ENCODE data around the gene LSM12.

The LSM12 gene

GRCh38 chr17:44066204-44066930 lies at the start of gene LSM12:
Gene LSM12, minus strand, starts transcription at chr17:44066671. Its CDS starts 84 bp downstream, at chr17:44066587.
- Mint-ChIP-seq H3K4me1 (peaks cover 48% of the 10 kb centered on the region), H3K27me3 (no peaks in the 10 kb centered on the region), H3K27ac (ENCODE audit: low read depth) (peak within 1 kb of the TSS; percentile 87), H3K4me3 (peak within 1 kb of the TSS; percentile 87), H3K9me3 (no peaks in the 10 kb centered on the region), H3K36me3 (ENCODE audit: insufficient read depth) (peaks cover 21% of the 10 kb centered on the region)
- DNase-seq (ENCODE audit: low spot score in 2 of 2) (peak; percentile 83), ATAC-seq (replicated peaks; ENCODE audit: extremely low read depth, poor library complexity, severe bottlenecking) (peak; percentile 83)

GRCh38 chr17:44115585-44116415 lies 49.3 kb upstream of the LSM12 start:
- DNase-seq (ENCODE audit: low spot score in 2 of 2) (no peak), ATAC-seq (replicated peaks; ENCODE audit: extremely low read depth, poor library complexity, severe bottlenecking) (no peak)
- Mint-ChIP-seq H3K4me1 (peaks cover 69% of the 10 kb centered on the region), H3K36me3 (ENCODE audit: insufficient read depth) (peaks cover 8% of the 10 kb centered on the region), H3K4me3 (no peak overlapping the region), H3K9me3 (no peaks in the 10 kb centered on the region), H3K27me3 (no peaks in the 10 kb centered on the region), H3K27ac (ENCODE audit: low read depth) (peak overlapping the region; percentile 71)

- H3K27me3 Mint-ChIP-seq: no peaks in the 10 kb centered on the region
- H3K4me1 Mint-ChIP-seq: peaks cover 53% of the 10 kb centered on the region
Observed at GRCh38 chr17:44113868-44114840, 47.7 kb upstream of the LSM12 start.

GRCh38 chr17:44113382-44113781 lies 46.9 kb upstream of the LSM12 start:
- no peak for DNase-seq (ENCODE audit: low spot score in 2 of 2)
- peaks cover 45% of the 10 kb centered on the region for H3K4me1 Mint-ChIP-seq
- H3K36me3 Mint-ChIP-seq (ENCODE audit: insufficient read depth): peaks cover 5% of the 10 kb centered on the region
- H3K4me3 Mint-ChIP-seq: no peak overlapping the region
- ATAC-seq (replicated peaks; ENCODE audit: extremely low read depth, poor library complexity, severe bottlenecking): no peak
- no peaks in the 10 kb centered on the region for H3K27me3 Mint-ChIP-seq
- peak overlapping the region; percentile 38 for H3K27ac Mint-ChIP-seq (ENCODE audit: low read depth)
- no peaks in the 10 kb centered on the region for H3K9me3 Mint-ChIP-seq

More at GRCh38 chr17:44113868-44114840, 47.7 kb upstream of the LSM12 start:
- Mint-ChIP-seq H3K36me3 (ENCODE audit: insufficient read depth) (peaks cover 3% of the 10 kb centered on the region), H3K9me3 (no peaks in the 10 kb centered on the region), H3K27ac (ENCODE audit: low read depth) (no peak overlapping the region), H3K4me3 (no peak overlapping the region)
- DNase-seq (ENCODE audit: low spot score in 2 of 2) (no peak), ATAC-seq (replicated peaks; ENCODE audit: extremely low read depth, poor library complexity, severe bottlenecking) (no peak)

- no peak for DNase-seq (ENCODE audit: low spot score in 2 of 2)
- Mint-ChIP-seq H3K27ac (ENCODE audit: low read depth) (peak overlapping the region; percentile 38), H3K4me3 (no peak overlapping the region)
Observed at GRCh38 chr17:44112284-44113280, 46.1 kb upstream of the LSM12 start.

GRCh38 chr17:44111777-44112176 lies 45.3 kb upstream of the LSM12 start:
- DNase-seq (ENCODE audit: low spot score in 2 of 2): no peak
- Mint-ChIP-seq H3K4me1 (peaks cover 42% of the 10 kb centered on the region), H3K27ac (ENCODE audit: low read depth) (no peak overlapping the region), H3K4me3 (peak overlapping the region; percentile 28), H3K27me3 (no peaks in the 10 kb centered on the region), H3K36me3 (ENCODE audit: insufficient read depth) (peaks cover 9% of the 10 kb centered on the region), H3K9me3 (no peaks in the 10 kb centered on the region)
- ATAC-seq (replicated peaks; ENCODE audit: extremely low read depth, poor library complexity, severe bottlenecking): no peak

More at GRCh38 chr17:44112284-44113280, 46.1 kb upstream of the LSM12 start:
- Mint-ChIP-seq H3K9me3 (no peaks in the 10 kb centered on the region), H3K36me3 (ENCODE audit: insufficient read depth) (peaks cover 7% of the 10 kb centered on the region), H3K4me1 (peaks cover 44% of the 10 kb centered on the region), H3K27me3 (no peaks in the 10 kb centered on the region)
- ATAC-seq (replicated peaks; ENCODE audit: extremely low read depth, poor library complexity, severe bottlenecking): no peak

- Mint-ChIP-seq H3K4me1 (peaks cover 34% of the 10 kb centered on the region), H3K4me3 (peak overlapping the region; percentile 28), H3K36me3 (ENCODE audit: insufficient read depth) (peaks cover 8% of the 10 kb centered on the region), H3K27me3 (no peaks in the 10 kb centered on the region), H3K9me3 (no peaks in the 10 kb centered on the region), H3K27ac (ENCODE audit: low read depth) (no peak overlapping the region)
- DNase-seq (ENCODE audit: low spot score in 2 of 2) (peak in 1 of 2 donors; percentile 31), ATAC-seq (replicated peaks; ENCODE audit: extremely low read depth, poor library complexity, severe bottlenecking) (peak; percentile 52)
Observed at GRCh38 chr17:44110823-44111633, 44.6 kb upstream of the LSM12 start.

GRCh38 chr17:44110011-44110686 lies 43.7 kb upstream of the LSM12 start:
- Mint-ChIP-seq H3K27me3 (no peaks in the 10 kb centered on the region), H3K4me3 (no peak overlapping the region), H3K9me3 (no peaks in the 10 kb centered on the region), H3K36me3 (ENCODE audit: insufficient read depth) (peaks cover 10% of the 10 kb centered on the region), H3K27ac (ENCODE audit: low read depth) (no peak overlapping the region), H3K4me1 (peaks cover 28% of the 10 kb centered on the region)
- DNase-seq (ENCODE audit: low spot score in 2 of 2) (no peak), ATAC-seq (replicated peaks; ENCODE audit: extremely low read depth, poor library complexity, severe bottlenecking) (no peak)

- DNase-seq (ENCODE audit: low spot score in 2 of 2) (no peak), ATAC-seq (replicated peaks; ENCODE audit: extremely low read depth, poor library complexity, severe bottlenecking) (no peak)
- no peak overlapping the region for H3K27ac Mint-ChIP-seq (ENCODE audit: low read depth)
- peaks cover 35% of the 10 kb centered on the region for H3K4me1 Mint-ChIP-seq
- no peaks in the 10 kb centered on the region for H3K27me3 Mint-ChIP-seq
- no peaks in the 10 kb centered on the region for H3K9me3 Mint-ChIP-seq
- no peak overlapping the region for H3K4me3 Mint-ChIP-seq
- H3K36me3 Mint-ChIP-seq (ENCODE audit: insufficient read depth): peaks cover 13% of the 10 kb centered on the region
Observed at GRCh38 chr17:44109312-44109630, 42.8 kb upstream of the LSM12 start.

- Mint-ChIP-seq H3K27ac (ENCODE audit: low read depth) (no peak overlapping the region), H3K4me3 (no peak overlapping the region)
Observed at GRCh38 chr17:44108440-44109311, 42.2 kb upstream of the LSM12 start.

More at GRCh38 chr17:44108440-44109311, 42.2 kb upstream of the LSM12 start:
- Mint-ChIP-seq H3K4me1 (peaks cover 33% of the 10 kb centered on the region), H3K27me3 (no peaks in the 10 kb centered on the region), H3K36me3 (ENCODE audit: insufficient read depth) (peaks cover 13% of the 10 kb centered on the region), H3K9me3 (no peaks in the 10 kb centered on the region)
- DNase-seq (ENCODE audit: low spot score in 2 of 2) (no peak), ATAC-seq (replicated peaks; ENCODE audit: extremely low read depth, poor library complexity, severe bottlenecking) (no peak)

Measured in central memory CD8-positive, alpha-beta T cell (primary cell).